ENCODE measurements around the gene SDHC. TPM values are rescaled to one million over a fixed set of nuclear protein-coding genes. Genes with fewer than 3 reads are reported as not detected.

The SDHC gene
- total and polyA plus RNA-seq, 2 of the 13 experiments (the other 11 are each of a cell fraction or from before 2014, with no cell fraction given) = 27.1 to 229 TPM

DNA sequence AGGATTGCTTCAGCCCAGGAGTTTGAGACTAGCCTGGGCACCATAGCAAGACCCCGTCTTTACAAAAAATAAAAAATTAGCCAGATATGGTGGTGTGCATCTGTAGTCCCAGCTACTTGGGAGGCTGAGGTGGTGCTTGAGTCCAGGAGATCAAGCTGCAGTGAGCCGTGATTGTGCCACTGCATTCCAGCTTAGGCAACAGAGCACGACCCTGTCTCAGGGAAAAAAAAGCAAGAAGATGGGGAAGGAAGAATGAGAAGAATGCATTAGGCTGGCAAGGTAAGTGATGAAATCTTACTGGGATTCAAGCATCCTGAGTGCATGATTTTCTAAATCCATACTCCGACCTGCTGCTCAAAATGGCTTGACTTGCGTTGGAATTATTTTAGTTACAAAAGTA lies 48.9 kb upstream of the SDHC start:
- DNase-seq (ENCODE audit: low spot score) = no peak
- Histone ChIP-seq H3K9ac (ENCODE audit: insufficient read depth, low read depth, low read length) (no peak overlapping the region), H3K27ac (ENCODE audit: extremely low read length, insufficient read depth, low read length) (no peak overlapping the region), H3K4me2 (ENCODE audit: low read depth, low read length) (no peak overlapping the region), H3K4me1 (ENCODE audit: insufficient read depth, low read length) (peaks cover 16% of the 10 kb centered on the region), H3K36me3 (replicated peaks in 1 of 2; ENCODE audit: control insufficient read depth in 1 of 2, insufficient read depth in 2 of 2, low read length in 2 of 2) (no peaks in the 10 kb centered on the region), H3K9me3 (ENCODE audit: low read length) (no peaks in the 10 kb centered on the region), H4K20me1 (ENCODE audit: insufficient read depth, low read length) (no peaks in the 10 kb centered on the region), H3K27me3 (ENCODE audit: control insufficient read depth in 1 of 2, insufficient read depth in 2 of 2, low read length in 2 of 2) (no peaks in the 10 kb centered on the region; a peak in 1 of 5 replicates), H2AFZ (ENCODE audit: low read length) (no peak overlapping the region), H3K79me2 (ENCODE audit: insufficient read depth, low read length) (no peaks in the 10 kb centered on the region), H3K4me3 (replicated peaks in 1 of 3; ENCODE audit: insufficient read depth in 1 of 3, low read depth in 2 of 3, low read length in 3 of 3) (no peak overlapping the region)
- in situ Hi-C loops (cut with HindIII; ENCODE audit: extremely low pct_ligation_motif_present, low pct_unique_long_range_greater_than_20kb) = no loop called here
- intact Hi-C loops (cut with micrococcal nuclease; ENCODE audit: unreplicated experiment) = no loop called here
- ChIA-PET CTCF (ENCODE audit: low intra/inter-chr PET ratio, low total read pairs) (no interaction called here), POLR2A (interaction anchor here (1.4 kb wide), 1 partner anchor 26 kb away, joined by 3 read pairs; no protein-coding TSS in a partner anchor)
- TF ChIP-seq ZNF331 (CRISPR knock-in tag; IDR thresholded peaks at IDR 0.05) (no peak), ZNF383 (CRISPR knock-in tag; IDR thresholded peaks at IDR 0.05; ENCODE audit: borderline replicate concordance) (no peak)
- BruUV-seq (replicated peaks) = no TSS peak
- FAIRE-seq = no peak
- 32% methylated on average over 5 of the region's 5 CpGs for WGBS (ENCODE audit: low lambda C conversion rate)
- ATAC-seq = no peak

DNA sequence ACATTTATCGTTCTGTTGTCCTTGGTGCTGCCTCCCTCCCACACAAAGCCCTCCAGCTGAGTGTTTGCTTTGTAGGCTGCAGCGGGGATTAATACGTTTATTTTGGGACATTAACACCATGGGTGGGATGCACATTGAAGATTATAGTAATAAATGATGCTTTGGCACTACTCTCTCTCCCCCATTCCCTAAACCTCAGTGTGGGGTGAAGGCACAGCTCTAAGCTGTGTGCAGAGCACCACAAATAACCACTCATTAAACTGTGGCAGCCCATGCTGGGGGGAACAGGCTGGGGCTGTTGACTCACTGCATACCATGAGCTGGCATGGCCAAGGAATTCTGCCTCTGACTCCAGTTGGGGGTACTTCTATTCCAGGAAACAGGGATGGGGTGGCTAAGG lies 48.0 kb upstream of the SDHC start:
- ChIA-PET POLR2A (interaction anchor here (1.4 kb wide), 1 partner anchor 27 kb away, joined by 3 read pairs; no protein-coding TSS in a partner anchor), CTCF (ENCODE audit: low intra/inter-chr PET ratio, low total read pairs) (no interaction called here)
- Histone ChIP-seq H3K27me3 (ENCODE audit: control insufficient read depth in 1 of 2, insufficient read depth in 2 of 2, low read length in 2 of 2) (no peaks in the 10 kb centered on the region; a peak in 1 of 5 replicates), H3K4me2 (ENCODE audit: low read depth, low read length) (no peak overlapping the region), H3K4me3 (replicated peaks in 1 of 3; ENCODE audit: insufficient read depth in 1 of 3, low read depth in 2 of 3, low read length in 3 of 3) (no peak overlapping the region), H4K20me1 (ENCODE audit: insufficient read depth, low read length) (no peaks in the 10 kb centered on the region), H3K79me2 (ENCODE audit: insufficient read depth, low read length) (no peaks in the 10 kb centered on the region), H3K27ac (ENCODE audit: extremely low read length, insufficient read depth, low read length) (no peak overlapping the region), H2AFZ (ENCODE audit: low read length) (no peak overlapping the region), H3K9ac (ENCODE audit: insufficient read depth, low read depth, low read length) (no peak overlapping the region), H3K36me3 (replicated peaks in 1 of 2; ENCODE audit: control insufficient read depth in 1 of 2, insufficient read depth in 2 of 2, low read length in 2 of 2) (no peaks in the 10 kb centered on the region), H3K4me1 (ENCODE audit: insufficient read depth, low read length) (peaks cover 7% of the 10 kb centered on the region), H3K9me3 (ENCODE audit: low read length) (no peaks in the 10 kb centered on the region)
- intact Hi-C loops (cut with micrococcal nuclease; ENCODE audit: unreplicated experiment) = no loop called here
- WGBS (ENCODE audit: low lambda C conversion rate) = 38% methylated on average over 3 of the region's 3 CpGs
- in situ Hi-C loops (cut with HindIII; ENCODE audit: extremely low pct_ligation_motif_present, low pct_unique_long_range_greater_than_20kb) = no loop called here
- no peak for FAIRE-seq
- BruUV-seq (replicated peaks) = no TSS peak
- no peak for DNase-seq (ENCODE audit: low spot score)
- no peak; the same call in 2 of the 3 replicates for ATAC-seq
- no peak for TF ChIP-seq HMGA1 (CRISPR knock-in tag; conservative IDR thresholded peaks at IDR 0.05)
- no peak for TF ChIP-seq MIER2 (CRISPR knock-in tag; IDR thresholded peaks at IDR 0.05)
- TF ChIP-seq TAF1 (CRISPR knock-in tag; IDR thresholded peaks at IDR 0.05) = no peak
- TF ChIP-seq SRY (CRISPR knock-in tag; IDR thresholded peaks at IDR 0.05) = no peak
- TF ChIP-seq ISL2 (CRISPR knock-in tag; IDR thresholded peaks at IDR 0.05) = no peak
- no peak for TF ChIP-seq SAP130 (CRISPR knock-in tag; IDR thresholded peaks at IDR 0.05; ENCODE audit: low read depth)
- TF ChIP-seq, protein P1, sequence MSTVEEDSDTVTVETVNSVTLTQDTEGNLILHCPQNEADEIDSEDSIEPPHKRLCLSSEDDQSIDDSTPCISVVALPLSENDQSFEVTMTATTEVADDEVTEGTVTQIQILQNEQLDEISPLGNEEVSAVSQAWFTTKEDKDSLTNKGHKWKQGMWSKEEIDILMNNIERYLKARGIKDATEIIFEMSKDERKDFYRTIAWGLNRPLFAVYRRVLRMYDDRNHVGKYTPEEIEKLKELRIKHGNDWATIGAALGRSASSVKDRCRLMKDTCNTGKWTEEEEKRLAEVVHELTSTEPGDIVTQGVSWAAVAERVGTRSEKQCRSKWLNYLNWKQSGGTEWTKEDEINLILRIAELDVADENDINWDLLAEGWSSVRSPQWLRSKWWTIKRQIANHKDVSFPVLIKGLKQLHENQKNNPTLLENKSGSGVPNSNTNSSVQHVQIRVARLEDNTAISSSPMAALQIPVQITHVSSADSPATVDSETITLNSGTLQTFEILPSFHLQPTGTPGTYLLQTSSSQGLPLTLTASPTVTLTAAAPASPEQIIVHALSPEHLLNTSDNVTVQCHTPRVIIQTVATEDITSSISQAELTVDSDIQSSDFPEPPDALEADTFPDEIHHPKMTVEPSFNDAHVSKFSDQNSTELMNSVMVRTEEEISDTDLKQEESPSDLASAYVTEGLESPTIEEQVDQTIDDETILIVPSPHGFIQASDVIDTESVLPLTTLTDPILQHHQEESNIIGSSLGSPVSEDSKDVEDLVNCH (CRISPR knock-in tag; IDR thresholded peaks at IDR 0.05) = no peak
- no peak for TF ChIP-seq ZMYM4 (CRISPR knock-in tag; IDR thresholded peaks at IDR 0.05)
- no peak for TF ChIP-seq NFKBIZ (CRISPR knock-in tag; IDR thresholded peaks at IDR 0.05)
- TF ChIP-seq, protein P2, sequence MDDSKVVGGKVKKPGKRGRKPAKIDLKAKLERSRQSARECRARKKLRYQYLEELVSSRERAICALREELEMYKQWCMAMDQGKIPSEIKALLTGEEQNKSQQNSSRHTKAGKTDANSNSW (CRISPR knock-in tag; IDR thresholded peaks at IDR 0.05; ENCODE audit: borderline replicate concordance) = no peak
- TF ChIP-seq EP300 (IDR thresholded peaks at IDR 0.05; ENCODE audit: low read depth in 2 of 2, low read length in 2 of 2) = no peak
- TF ChIP-seq EP300 (CRISPR knock-in tag; IDR thresholded peaks at IDR 0.05; ENCODE audit: borderline replicate concordance) = no peak
- no peak for TF ChIP-seq RORA (CRISPR knock-in tag; IDR thresholded peaks at IDR 0.05)
- no peak for TF ChIP-seq ZNF260 (CRISPR knock-in tag; IDR thresholded peaks at IDR 0.05; ENCODE audit: borderline replicate concordance, low read depth)
- TF ChIP-seq ZNF644 (CRISPR knock-in tag; IDR thresholded peaks at IDR 0.05; ENCODE audit: low read depth) = no peak
